ENCODE results near the gene ENPP6. TPM values are rescaled to one million over a fixed set of nuclear protein-coding genes. Genes with fewer than 3 reads are reported as not detected.

ENPP6 gene
- total and polyA plus RNA-seq, 2 donors (not counting 3 experiments of a cell fraction or from before 2014, with no cell fraction given), result not detected

GRCh38 chr4:184046148-184046547 is 171.5 kb downstream of the ENPP6 start:
- H4K20me1 ChIP-seq (replicated peaks; ENCODE audit: control insufficient read depth, extremely low read depth, insufficient read depth, low read length), result no peaks in the 10 kb centered on the region
- H3K79me2 ChIP-seq (ENCODE audit: control insufficient read depth, insufficient read depth, low read length), result no peaks in the 10 kb centered on the region
- no peaks in the 10 kb centered on the region for H3K36me3 ChIP-seq (ENCODE audit: control insufficient read depth in 2 of 2, extremely low read depth in 1 of 2, insufficient read depth in 2 of 2, low read length in 2 of 2)
- no peaks in the 10 kb centered on the region for H3K4me1 ChIP-seq (ENCODE audit: control insufficient read depth, extremely low read depth, insufficient read depth, low read length)
- no peaks in the 10 kb centered on the region for H3K9me3 ChIP-seq (replicated peaks; ENCODE audit: control insufficient read depth, insufficient read depth, low read length)
- TF ChIP-seq MAX (IDR thresholded peaks at IDR 0.05; ENCODE audit: insufficient read depth, insufficient read length), result no peak
- TF ChIP-seq POLR2A (IDR thresholded peaks at IDR 0.05; ENCODE audit: low read depth, low read length), result no peak
- no peak for TF ChIP-seq GATA2 (IDR thresholded peaks at IDR 0.05; ENCODE audit: insufficient read depth, insufficient read length, low read depth, low read length)
- no peak for TF ChIP-seq CTCF (IDR thresholded peaks at IDR 0.05; ENCODE audit: extremely low read depth in 1 of 2, insufficient read depth in 1 of 2, low read depth in 1 of 2, low read length in 2 of 2)
- TF ChIP-seq JUN (IDR thresholded peaks at IDR 0.05; ENCODE audit: borderline replicate concordance, insufficient read depth, insufficient read length, low read depth), result no peak
- no peak for TF ChIP-seq MYC (IDR thresholded peaks at IDR 0.05; ENCODE audit: low read depth, low read length)
- TF ChIP-seq POLR2AphosphoS5 (IDR thresholded peaks at IDR 0.05; ENCODE audit: insufficient read depth, low read depth, low read length), result no peak
- TF ChIP-seq EZH2 (IDR thresholded peaks at IDR 0.05; ENCODE audit: borderline replicate concordance, low read depth, low read length, severe bottlenecking), result no peak
- ChIA-PET CTCF (no interaction called here), POLR2A (no interaction called here)
- FAIRE-seq, result no peak
- no peak for DNase-seq (ENCODE audit: low read depth, low spot score)
- H2AFZ ChIP-seq (ENCODE audit: low read depth, low read length), result no peak overlapping the region
- H3K4me2 ChIP-seq (ENCODE audit: insufficient read depth, low read length), result no peak overlapping the region
- BruUV-seq (replicated peaks), result no TSS peak
- no peak overlapping the region for H3K4me3 ChIP-seq (replicated peaks in 1 of 3; ENCODE audit: insufficient read depth in 1 of 3, low read depth in 1 of 3, low read length in 3 of 3)
- dilution Hi-C loops (cut with MboI; ENCODE audit: extremely low pct_ligation_motif_present, low sequenced_read_pairs), result no loop called here
- no peaks in the 10 kb centered on the region for H3K9me1 ChIP-seq (replicated peaks; ENCODE audit: control insufficient read depth, extremely low read depth, insufficient read depth, low read length)
- intact Hi-C loops (cut with micrococcal nuclease), result no loop called here
- no peak overlapping the region for H3K27ac ChIP-seq (ENCODE audit: insufficient read depth, low read depth, low read length)
- no peak overlapping the region for H3K9ac ChIP-seq (replicated peaks; ENCODE audit: extremely low read depth, insufficient read depth, low read length)
- no peaks in the 10 kb centered on the region for H3K27me3 ChIP-seq (ENCODE audit: control insufficient read depth in 2 of 2, insufficient read depth in 2 of 2, low read length in 2 of 2)

Measured in endothelial cell of umbilical vein (primary cell).